ENCODE results near the gene TBC1D22A. TPM values are rescaled to one million over a fixed set of nuclear protein-coding genes. Genes with fewer than 3 reads are reported as not detected.

The TBC1D22A gene
- polyA plus RNA-seq, 1 donor from 2014 or later: 9.3 TPM

GRCh38 chr22:47124961-47125360 is 362.5 kb downstream of the TBC1D22A start:
- no peaks in the 10 kb centered on the region for H3K9me2 ChIP-seq (ENCODE audit: insufficient read depth, low read length)
- H3K36me3 ChIP-seq (ENCODE audit: insufficient read depth, low read length): no peaks in the 10 kb centered on the region
- H3K9ac ChIP-seq (ENCODE audit: low read length): no peak overlapping the region
- no peaks in the 10 kb centered on the region for H3K9me3 ChIP-seq (ENCODE audit: low read length)
- TF ChIP-seq EP300 (conservative IDR thresholded peaks at IDR 0.05; ENCODE audit: poor library complexity, severe bottlenecking): no peak
- no peak for TF ChIP-seq POLR2AphosphoS5 (IDR thresholded peaks at IDR 0.05)
- TF ChIP-seq, protein P1, sequence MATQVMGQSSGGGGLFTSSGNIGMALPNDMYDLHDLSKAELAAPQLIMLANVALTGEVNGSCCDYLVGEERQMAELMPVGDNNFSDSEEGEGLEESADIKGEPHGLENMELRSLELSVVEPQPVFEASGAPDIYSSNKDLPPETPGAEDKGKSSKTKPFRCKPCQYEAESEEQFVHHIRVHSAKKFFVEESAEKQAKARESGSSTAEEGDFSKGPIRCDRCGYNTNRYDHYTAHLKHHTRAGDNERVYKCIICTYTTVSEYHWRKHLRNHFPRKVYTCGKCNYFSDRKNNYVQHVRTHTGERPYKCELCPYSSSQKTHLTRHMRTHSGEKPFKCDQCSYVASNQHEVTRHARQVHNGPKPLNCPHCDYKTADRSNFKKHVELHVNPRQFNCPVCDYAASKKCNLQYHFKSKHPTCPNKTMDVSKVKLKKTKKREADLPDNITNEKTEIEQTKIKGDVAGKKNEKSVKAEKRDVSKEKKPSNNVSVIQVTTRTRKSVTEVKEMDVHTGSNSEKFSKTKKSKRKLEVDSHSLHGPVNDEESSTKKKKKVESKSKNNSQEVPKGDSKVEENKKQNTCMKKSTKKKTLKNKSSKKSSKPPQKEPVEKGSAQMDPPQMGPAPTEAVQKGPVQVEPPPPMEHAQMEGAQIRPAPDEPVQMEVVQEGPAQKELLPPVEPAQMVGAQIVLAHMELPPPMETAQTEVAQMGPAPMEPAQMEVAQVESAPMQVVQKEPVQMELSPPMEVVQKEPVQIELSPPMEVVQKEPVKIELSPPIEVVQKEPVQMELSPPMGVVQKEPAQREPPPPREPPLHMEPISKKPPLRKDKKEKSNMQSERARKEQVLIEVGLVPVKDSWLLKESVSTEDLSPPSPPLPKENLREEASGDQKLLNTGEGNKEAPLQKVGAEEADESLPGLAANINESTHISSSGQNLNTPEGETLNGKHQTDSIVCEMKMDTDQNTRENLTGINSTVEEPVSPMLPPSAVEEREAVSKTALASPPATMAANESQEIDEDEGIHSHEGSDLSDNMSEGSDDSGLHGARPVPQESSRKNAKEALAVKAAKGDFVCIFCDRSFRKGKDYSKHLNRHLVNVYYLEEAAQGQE (IDR thresholded peaks at IDR 0.05; ENCODE audit: borderline replicate concordance): no peak
- TF ChIP-seq EZH2 (IDR thresholded peaks at IDR 0.05; ENCODE audit: borderline replicate concordance, insufficient read depth, low read length, poor library complexity, severe bottlenecking): no peak
- TF ChIP-seq RAD21 (conservative IDR thresholded peaks at IDR 0.05): no peak
- no peak for TF ChIP-seq SMC3 (conservative IDR thresholded peaks at IDR 0.05; ENCODE audit: poor library complexity)
- no peak for TF ChIP-seq TAF1 (IDR thresholded peaks at IDR 0.05; ENCODE audit: low read depth)
- no peak for TF ChIP-seq CTCF (IDR thresholded peaks at IDR 0.05; ENCODE audit: poor library complexity, severe bottlenecking)
- TF ChIP-seq MXI1 (conservative IDR thresholded peaks at IDR 0.05; ENCODE audit: poor library complexity, severe bottlenecking): no peak
- no peaks in the 10 kb centered on the region for H3K79me2 ChIP-seq (replicated peaks; ENCODE audit: insufficient read depth, low read length)
- H2AFZ ChIP-seq (ENCODE audit: low read depth, low read length): no peak overlapping the region
- H4K20me1 ChIP-seq (ENCODE audit: insufficient read depth): no peaks in the 10 kb centered on the region
- no peak overlapping the region for H3K4me3 ChIP-seq (ENCODE audit: low read length)
- H3K27ac ChIP-seq (ENCODE audit: low read length): no peak overlapping the region
- H3K4me2 ChIP-seq (ENCODE audit: low read length): no peak overlapping the region
- no peaks in the 10 kb centered on the region for H3K27me3 ChIP-seq (ENCODE audit: insufficient read depth, low read depth, low read length)
- no peaks in the 10 kb centered on the region for H3F3A ChIP-seq (ENCODE audit: insufficient read depth, low read length, poor library complexity, severe bottlenecking)

GRCh38 chr22:47125603-47126002 is 363.2 kb downstream of the TBC1D22A start:
- no peak overlapping the region for H2AFZ ChIP-seq (ENCODE audit: low read depth, low read length)
- H4K20me1 ChIP-seq (ENCODE audit: insufficient read depth): no peaks in the 10 kb centered on the region
- no peaks in the 10 kb centered on the region for H3K9me2 ChIP-seq (ENCODE audit: insufficient read depth, low read length)
- H3K4me3 ChIP-seq (ENCODE audit: low read length): no peak overlapping the region
- no peaks in the 10 kb centered on the region for H3K27me3 ChIP-seq (ENCODE audit: insufficient read depth, low read depth, low read length)
- no peaks in the 10 kb centered on the region for H3K79me2 ChIP-seq (replicated peaks; ENCODE audit: insufficient read depth, low read length)
- no peak overlapping the region for H3K9ac ChIP-seq (ENCODE audit: low read length)
- no peak overlapping the region for H3K27ac ChIP-seq (ENCODE audit: low read length)
- no peak for TF ChIP-seq TAF1 (IDR thresholded peaks at IDR 0.05; ENCODE audit: low read depth)
- TF ChIP-seq POLR2AphosphoS5 (IDR thresholded peaks at IDR 0.05): no peak
- H3K4me2 ChIP-seq (ENCODE audit: low read length): no peak overlapping the region
- no peaks in the 10 kb centered on the region for H3K9me3 ChIP-seq (ENCODE audit: low read length)
- no peaks in the 10 kb centered on the region for H3F3A ChIP-seq (ENCODE audit: insufficient read depth, low read length, poor library complexity, severe bottlenecking)
- no peaks in the 10 kb centered on the region for H3K36me3 ChIP-seq (ENCODE audit: insufficient read depth, low read length)

DNA sequence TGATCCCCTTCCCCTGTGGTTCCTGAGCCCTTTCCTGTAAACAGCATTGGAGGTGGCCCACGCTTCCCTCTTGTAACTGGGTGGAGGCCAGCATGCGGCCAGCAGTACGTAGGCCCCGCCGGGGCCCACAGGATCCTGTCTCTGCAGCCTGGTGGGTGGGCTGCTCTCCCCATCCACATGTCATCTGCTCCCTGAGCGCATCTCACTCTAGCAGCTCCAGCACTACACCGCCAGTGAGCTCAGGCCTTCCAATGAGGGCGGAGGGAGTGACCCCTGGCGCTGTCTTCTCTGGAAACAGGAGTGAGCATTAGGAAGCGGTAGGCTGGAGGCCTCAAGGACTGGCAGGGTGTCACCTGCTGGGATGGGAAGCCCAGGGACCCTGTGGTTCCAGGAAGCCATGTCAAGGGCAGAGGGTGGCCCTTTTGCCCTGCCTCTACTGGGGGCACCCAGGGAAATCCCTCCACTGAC is 363.9 kb downstream of the TBC1D22A start:
- Histone ChIP-seq H3F3A (ENCODE audit: insufficient read depth, low read length, poor library complexity, severe bottlenecking) (no peaks in the 10 kb centered on the region), H3K36me3 (ENCODE audit: insufficient read depth, low read length) (no peaks in the 10 kb centered on the region), H2AFZ (ENCODE audit: low read depth, low read length) (no peak overlapping the region), H3K4me3 (ENCODE audit: low read length) (no peak overlapping the region), H3K4me2 (ENCODE audit: low read length) (no peak overlapping the region), H3K27ac (ENCODE audit: low read length) (no peak overlapping the region), H3K27me3 (ENCODE audit: insufficient read depth, low read depth, low read length) (no peaks in the 10 kb centered on the region), H3K9me2 (ENCODE audit: insufficient read depth, low read length) (no peaks in the 10 kb centered on the region), H4K20me1 (ENCODE audit: insufficient read depth) (no peaks in the 10 kb centered on the region), H3K9me3 (ENCODE audit: low read length) (no peaks in the 10 kb centered on the region), H3K9ac (ENCODE audit: low read length) (no peak overlapping the region), H3K79me2 (replicated peaks; ENCODE audit: insufficient read depth, low read length) (no peaks in the 10 kb centered on the region)
- TF ChIP-seq EP300 (conservative IDR thresholded peaks at IDR 0.05; ENCODE audit: poor library complexity, severe bottlenecking): no peak
- no peak for TF ChIP-seq SMC3 (conservative IDR thresholded peaks at IDR 0.05; ENCODE audit: poor library complexity)
- TF ChIP-seq, protein P1 (IDR thresholded peaks at IDR 0.05; ENCODE audit: borderline replicate concordance): no peak
- no peak for TF ChIP-seq MXI1 (conservative IDR thresholded peaks at IDR 0.05; ENCODE audit: poor library complexity, severe bottlenecking)
- TF ChIP-seq TAF1 (IDR thresholded peaks at IDR 0.05; ENCODE audit: low read depth): no peak
- no peak for TF ChIP-seq CTCF (IDR thresholded peaks at IDR 0.05; ENCODE audit: poor library complexity, severe bottlenecking)
- TF ChIP-seq RAD21 (conservative IDR thresholded peaks at IDR 0.05): no peak
- no peak for TF ChIP-seq EZH2 (IDR thresholded peaks at IDR 0.05; ENCODE audit: borderline replicate concordance, insufficient read depth, low read length, poor library complexity, severe bottlenecking)
- TF ChIP-seq POLR2AphosphoS5 (IDR thresholded peaks at IDR 0.05): no peak
